ENCODE data around the gene KRTAP6-1.

Gene KRTAP6-1

DNA sequence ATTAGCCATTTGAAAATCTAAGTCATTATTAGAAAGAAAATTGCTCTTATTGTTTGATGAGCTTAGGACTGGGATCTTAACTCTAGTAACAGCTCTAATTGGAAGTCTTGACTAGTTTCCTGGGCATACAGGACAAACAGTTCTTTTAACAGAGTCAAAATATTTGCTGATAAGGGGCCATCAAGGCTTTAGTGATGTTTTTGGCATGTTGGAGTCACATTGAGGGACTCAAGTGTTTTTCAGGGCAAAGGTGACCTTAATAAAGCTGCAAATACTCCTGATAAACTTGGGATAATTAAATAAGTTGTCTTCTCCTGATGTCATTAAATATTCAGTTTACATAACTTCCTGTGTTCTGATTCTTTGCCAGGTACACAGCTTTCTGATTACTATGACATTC lies 46.1 kb downstream of the KRTAP6-1 start:
- no peak for DNase-seq

DNA sequence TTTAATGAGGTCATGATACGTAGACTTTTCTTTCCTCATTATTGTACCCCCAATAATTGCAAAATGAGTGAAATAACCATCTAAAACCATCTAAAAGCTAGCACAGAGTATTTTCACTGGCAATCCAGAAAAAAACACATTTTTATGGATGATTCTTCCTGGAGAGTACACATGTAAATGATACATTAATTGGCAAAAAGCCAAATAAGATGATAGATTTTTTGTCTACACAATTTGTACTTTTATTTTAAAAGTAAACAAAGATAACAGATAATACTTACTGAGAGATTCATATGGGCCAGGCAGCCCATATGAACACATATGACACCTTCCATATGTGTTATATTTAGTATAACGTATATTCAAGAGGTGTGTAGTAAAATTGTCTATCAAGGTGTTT lies 50.1 kb downstream of the KRTAP6-1 start:
- DNase-seq = no peak

Data from NCI-H2081 (cell line).